HG03354 (cell line): ENCODE measurements around the gene MYO5B.
A peak's percentile ranks its signal among the peaks of the same experiment; 100 is the strongest.
"Not testable (repeated sequence)": the region's sequence is repeated elsewhere in the genome, so short reads cannot be mapped to it uniquely, and the experiment has no call there.

ENCODE experiments used
- ATAC-seq: cut with Tn5 transposase; IDR thresholded peaks from one replicate; pipeline ENCODE4 v1.9.1; 2021; ENCODE audit warnings: mild to moderate bottlenecking; ENCODE audit not compliant: unreplicated experiment, poor library complexity, severe bottlenecking

MYO5B gene

DNA sequence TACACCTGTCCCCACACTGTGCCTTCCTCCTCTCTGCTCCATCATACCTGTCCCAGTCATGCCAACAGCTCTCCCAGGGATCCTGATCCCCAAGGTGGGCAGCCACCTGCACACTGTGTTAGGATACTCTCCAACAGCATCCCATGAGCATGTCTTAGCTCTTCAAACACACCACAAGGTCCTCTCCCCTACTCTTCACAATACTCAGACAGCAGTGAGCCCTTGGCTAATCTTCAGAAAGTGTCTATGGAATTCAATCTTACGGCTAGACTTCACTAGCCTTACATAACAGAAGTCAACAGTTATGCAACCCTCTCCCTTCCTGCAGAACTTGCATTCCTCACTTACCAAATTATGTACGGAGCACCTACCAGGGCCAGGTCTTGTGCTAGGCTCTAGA lies 79.9 kb downstream of the MYO5B start:
- no peak for ATAC-seq

DNA sequence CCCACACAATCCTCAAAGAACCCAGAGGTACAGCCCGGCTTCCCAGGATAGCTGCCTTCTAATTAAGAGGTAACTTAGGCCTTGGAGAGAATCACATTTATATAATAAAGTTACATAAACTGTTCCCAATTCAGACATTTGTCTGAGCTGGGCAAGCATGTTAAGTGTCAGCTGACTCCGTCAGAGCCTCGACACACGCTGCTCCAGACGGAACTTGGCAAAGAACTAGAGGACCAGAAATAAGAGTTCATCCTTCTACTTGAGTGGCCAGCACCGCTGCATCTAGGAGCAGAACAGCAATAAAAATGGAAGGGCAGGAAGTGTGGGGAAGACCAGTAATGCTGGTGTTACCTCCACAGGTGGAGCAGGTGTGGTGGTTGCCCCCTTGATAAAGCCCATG lies 80.5 kb downstream of the MYO5B start:
- no peak for ATAC-seq

DNA sequence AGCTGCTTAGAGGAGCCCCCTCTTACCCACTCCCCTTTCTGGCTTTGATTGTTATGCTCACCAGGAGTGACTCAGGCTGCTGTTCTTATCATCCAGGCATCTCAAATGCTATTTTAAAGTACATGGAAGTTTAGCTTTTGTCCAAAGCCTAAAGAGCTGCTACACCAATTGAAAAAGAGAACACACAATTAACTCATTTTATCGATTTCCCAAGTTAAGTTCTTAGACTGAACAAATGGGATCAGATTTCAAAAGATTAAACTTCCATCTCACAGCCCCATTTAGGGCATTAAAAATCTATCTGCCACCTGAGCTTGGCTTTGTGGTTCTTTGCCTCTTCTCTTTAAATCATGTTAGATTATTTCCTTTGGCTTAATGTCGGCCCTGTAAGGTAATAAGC lies 81.2 kb downstream of the MYO5B start:
- no peak for ATAC-seq

DNA sequence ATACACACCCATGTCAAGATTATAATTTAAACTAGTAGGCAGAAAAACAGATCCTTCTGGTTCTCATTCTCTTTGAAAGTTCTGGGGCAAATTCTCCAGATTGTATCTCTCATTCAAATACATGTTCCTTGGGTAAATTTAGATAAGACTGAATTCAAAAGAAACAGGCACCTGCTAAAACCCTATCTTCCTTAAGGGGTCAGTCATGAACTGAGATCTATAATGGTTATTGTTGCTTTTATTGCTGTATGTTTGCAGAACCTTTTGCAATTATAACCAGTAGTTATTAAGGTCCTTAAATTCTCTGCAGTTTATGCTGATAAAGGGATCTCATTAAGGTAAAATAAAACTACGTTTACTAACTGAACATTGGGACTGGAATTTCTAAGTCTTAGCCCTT lies 83.5 kb downstream of the MYO5B start:
- no peak for ATAC-seq

DNA sequence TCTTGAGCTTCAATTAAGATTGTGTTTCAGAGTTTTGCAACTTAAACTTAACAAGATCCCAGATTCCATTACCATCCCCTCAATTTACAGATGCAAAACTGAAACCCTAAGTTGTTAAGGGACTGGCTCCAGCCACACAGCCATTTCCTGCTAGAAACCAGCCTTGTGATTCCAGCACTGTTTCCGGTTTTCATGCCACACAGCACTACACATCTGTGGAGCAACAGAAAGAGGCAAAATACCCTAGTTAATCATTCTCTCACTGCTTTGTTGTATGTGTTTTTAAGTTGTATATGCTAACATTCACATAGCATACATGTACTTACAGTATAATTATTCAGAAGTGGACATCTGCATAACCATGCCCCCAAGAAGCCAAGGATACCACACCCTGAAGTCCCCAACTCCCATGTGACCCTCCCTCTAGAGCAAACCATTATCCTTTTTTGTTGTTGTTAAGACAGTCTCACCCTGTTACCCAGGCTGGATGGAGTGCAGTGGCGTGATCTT lies 87.4 kb downstream of the MYO5B start:
- no peak for ATAC-seq

DNA sequence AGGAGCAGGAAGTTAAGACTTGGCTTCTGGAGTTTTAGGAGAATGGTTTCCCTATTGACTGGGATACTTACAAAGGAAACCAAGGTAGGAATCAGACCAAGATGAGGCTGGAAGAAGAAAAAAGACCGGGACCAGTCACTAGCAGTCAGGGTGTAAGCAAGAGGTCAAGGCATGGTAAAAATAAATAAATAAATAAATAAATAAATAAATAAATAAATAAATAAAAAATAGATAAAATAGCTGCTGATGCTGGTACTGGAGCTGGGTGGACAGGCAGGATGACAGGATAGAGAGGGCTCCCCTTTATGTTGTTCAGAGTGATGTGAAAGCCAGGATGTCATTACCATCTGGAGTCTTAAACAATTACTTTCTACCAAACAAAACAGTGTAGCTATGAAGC lies 89.9 kb downstream of the MYO5B start:
- no peak for ATAC-seq

DNA sequence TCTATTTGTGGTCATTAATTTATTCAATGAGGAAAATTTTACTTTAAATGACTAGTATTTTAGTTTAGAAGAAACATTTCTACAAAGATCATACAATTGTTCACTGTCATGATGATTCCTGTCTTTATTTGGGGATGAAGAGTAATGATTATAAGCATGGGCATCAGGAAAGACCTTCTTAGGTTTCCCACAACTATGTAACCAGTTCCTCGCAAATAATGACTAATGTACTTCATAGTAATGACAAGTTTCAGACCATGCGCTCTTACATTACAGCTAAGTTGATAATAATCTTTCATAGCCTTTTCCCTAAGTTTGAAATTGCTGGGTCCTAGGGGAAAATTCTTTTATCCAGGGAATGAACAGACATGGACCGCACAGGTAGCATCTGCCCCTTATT lies 90.5 kb downstream of the MYO5B start:
- no peak for ATAC-seq

DNA sequence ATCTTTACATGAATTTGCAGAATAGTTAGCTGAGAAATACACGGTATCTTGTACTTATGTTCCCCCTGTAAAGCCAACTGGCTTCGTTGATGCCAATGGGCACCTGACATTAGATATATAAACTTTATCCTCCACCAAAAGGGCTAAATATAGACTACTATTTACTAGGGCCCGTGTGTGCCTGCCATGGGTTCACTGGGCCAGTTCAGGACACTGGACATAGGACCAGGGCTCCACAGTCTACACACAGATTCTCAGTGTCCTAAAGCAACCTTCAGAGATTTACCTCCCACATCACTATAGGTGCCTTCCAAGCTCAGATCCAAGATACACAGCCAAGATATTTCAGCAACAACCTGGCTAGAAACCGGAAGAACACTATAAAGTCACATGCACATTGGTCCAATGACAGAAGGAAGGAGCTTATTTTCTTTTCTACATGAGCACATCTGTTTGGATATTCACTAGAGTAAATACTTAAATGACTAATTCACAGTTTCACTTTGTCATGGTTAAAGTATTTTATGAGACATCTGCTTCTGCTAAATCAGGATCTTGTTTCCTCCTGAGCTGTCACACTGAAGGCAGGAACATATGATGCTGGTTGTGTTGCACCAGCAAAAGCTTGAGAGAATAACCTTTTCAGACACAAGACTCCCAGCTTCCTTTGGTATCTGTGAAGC lies 95.1 kb downstream of the MYO5B start:
- ATAC-seq, result peak; percentile 90

DNA sequence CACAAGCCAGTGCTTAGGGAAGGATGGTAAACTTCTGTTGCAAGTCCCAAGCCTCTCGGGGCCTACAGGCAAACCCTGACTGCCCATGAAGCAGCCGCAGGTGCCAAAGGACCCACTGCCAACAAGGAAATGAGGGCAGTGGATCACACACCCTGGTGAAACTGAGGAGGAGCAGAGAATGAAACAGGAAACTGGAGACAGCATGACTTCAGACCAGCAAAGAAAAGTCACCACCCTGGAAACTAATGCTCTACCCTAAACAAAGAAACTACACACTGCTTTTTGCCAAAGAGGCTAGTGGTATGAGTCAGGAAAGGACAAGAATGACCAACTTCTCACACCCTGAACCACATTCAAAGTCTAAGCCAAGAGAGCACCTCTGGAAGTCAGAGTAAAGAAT lies 97.2 kb downstream of the MYO5B start:
- peak; percentile 48 for ATAC-seq

DNA sequence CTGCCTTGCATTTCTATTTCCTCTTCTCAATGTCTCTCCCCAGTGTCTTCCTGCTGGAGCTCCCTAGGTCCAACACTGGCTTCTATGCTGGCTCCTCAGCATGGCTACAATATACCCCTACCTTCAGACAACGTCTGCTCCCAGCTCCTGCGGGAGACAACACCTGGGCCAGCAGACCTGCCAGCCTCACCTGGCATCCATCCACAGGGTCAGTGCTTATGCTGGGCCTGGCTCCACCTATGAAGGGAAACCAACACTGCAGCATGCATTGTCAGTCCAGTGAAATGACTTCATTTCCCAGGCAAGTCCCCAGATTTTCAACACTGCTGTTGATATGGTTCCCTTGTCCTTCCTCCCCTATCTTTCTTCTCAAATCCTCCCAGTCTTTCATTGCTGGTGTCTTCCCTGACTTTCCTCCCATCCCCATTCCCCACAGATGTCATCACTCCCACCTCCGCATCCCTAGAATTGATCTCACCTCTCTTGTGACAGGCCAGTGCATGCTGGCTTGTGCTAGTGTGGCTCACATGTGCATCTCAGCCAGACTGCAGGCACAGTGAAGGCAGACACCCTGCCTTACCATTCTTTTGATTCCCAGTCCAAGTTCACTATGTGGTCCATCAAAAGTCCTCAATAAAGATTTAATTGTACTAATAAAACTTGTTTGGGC lies 98.0 kb downstream of the MYO5B start:
- ATAC-seq, result no peak

DNA sequence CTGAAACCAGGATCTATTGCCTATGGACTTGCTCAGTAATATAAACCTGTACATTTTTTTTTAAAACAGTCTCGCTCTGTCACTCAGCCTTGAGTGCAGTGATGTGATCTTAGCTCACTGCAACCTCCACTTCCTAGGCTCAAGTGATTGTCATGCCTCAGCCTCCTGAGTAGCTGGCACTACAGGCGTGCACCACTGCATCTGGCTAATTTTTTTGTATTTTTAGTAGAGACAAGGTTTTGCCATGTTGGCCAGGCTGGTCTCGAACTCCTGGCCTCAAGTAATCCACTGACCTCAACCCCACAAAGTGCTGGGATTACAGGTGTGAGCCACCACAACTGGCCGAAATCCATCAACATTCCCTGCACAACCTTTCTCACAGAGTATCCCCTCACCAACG lies 100.2 kb downstream of the MYO5B start:
- not testable (repeated sequence) for ATAC-seq

DNA sequence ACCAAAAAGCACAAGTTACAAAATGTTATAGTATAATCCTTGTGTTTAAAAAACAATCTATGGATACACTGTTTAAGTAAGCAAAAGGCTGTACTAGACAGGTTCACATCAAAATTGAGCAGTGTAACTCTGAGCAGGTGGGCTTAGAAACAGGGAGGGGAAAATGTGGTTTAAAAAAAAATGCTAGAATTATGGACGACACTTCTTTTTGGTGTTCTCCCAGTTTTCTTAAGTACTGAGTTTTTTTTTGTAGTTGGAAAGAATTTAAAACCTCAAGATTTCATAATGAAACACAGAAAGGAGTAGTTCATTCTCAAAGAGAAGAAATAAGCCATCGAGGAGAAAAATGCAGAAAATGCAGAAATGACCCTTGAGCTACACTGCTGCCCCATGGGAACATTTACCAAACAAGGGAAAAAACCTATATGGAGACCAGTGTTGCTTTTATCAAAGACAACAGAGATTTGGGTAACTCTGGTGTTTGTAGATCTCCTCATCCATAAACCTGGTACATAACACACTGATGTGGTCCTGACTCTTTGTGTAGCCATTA lies 100.7 kb downstream of the MYO5B start:
- ATAC-seq, result no peak

DNA sequence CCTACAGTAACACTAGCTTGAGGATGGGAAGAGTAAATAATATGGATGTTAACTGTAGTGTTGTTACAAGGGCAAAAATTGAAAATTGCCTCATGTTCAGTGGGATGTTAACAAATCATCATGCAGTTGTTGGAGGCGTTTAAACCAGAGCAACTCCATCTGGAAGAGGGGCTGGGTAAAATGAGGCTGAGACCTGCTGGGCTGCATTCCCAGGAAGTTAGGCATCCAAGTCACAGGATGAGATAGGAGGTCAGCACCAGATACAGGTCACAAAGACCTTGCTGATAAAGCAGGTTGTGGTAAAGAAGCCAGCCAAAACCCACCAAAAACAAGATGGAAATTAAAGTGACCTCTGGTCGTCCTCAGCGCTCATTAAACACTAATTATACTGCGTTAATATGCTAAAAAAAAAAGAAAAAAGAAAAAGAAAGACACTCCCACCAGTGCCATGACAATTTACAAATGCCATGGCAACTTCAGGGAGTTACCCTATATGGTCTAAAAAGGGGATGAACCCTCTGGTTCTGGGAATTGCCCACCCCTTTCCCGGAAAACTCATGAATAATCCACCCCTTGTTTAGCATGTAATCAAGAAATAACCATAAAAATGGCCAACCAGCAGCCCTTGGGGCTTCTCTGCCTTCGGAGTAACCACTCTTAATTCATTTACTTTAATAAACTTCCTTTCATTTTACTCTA lies 101.4 kb downstream of the MYO5B start:
- no peak for ATAC-seq

DNA sequence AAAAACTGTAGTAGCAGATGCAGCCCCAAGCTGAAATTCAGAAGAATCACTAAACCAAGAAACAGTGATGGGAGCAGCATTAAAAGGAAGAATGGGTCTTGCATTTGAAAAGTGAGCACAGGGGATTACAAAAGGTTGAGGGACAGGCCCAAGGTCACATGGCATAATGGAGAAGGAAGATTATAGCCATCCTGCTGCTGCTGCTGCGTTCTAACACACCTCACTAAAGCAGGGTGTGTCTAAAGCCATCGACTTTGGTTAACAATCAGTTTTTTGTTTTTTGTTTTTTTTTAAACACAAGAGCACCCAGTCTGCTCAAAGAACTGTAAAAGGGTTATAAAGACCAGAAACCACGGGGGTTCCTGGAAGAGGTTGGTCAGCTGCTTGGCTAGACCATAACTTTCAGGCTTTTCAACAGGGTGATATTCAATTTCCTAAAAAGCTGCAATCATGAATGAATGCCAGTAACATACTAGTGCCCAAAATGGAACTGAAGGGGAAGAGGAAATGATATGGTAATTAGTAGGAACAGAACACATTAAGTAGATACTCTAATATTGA lies 102.6 kb downstream of the MYO5B start:
- no peak for ATAC-seq

DNA sequence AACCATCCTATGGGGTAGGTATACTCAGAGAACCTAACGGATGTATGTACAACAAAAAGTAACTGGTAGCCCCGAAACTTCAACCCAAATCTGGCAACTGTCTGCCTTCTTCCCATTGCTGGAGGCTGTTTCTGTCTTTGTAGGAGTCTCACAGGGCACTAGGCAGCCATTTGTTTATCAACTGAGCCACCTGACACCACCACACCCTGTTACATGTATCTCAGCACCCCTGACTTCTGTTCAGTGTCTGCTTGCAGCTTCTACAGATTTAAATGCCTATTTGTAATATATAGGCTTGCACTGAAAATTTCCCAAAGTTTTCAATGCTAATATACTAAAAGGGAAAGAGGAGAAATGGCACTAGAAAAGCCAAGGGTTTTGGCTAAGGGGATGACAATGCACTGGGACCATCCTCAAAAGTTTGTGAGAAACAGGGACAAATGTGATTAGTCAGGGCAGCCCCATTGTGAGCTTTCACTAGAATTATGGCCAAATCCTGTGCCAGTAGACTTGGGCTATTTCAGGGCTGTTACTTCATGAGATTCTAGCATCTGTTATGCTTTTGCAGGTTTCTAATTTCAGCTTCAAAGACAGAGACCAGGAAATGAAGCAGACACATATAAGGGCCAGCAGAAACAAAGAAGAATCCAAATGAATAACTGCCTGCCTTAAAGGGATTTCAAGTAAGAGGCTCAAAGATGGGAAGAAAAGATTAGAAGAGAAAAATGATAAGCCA lies 103.3 kb downstream of the MYO5B start:
- no peak for ATAC-seq

DNA sequence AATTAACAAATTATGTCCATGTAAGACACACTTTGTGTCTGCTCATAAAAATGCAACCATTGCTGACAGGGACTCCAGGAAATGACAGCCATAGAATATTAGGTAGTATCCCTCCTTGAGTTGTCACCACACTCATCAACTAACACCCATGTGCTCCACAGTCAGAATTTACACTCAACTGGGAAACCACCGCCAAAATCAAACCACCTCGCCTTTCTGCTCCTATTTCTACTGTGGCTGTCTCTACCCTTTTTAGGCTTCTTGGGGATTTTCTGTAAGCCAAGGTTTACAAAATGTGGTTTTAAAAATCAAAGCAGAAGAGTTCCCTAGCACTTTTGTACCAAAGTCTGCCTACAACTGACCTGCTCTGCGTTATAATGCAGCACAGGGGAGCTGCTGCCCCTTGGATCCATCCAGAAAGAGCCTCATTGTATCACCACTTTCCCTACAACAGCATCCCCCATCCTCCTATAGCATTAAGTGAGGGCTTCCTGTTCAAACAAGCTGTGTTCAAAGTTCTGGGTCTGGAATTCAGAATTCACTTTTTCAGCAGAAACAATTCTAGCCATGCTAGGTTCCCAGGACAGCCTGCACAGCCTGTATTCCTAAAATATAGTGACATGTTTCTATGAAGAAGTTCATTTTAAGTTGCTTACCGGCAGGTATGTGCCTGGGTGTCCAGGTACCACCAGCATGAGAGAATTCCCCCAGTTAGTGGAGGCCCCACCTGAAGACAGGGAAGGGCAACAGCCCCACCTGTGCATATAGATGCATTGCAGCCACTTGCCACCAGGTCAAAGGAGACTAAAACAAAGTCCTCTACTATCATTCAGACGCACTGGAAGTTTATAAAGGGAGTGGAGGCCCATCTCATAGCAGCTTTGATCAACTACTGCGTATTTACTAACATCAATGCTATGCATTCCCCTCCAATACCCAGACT lies 104.3 kb downstream of the MYO5B start:
- no peak for ATAC-seq

DNA sequence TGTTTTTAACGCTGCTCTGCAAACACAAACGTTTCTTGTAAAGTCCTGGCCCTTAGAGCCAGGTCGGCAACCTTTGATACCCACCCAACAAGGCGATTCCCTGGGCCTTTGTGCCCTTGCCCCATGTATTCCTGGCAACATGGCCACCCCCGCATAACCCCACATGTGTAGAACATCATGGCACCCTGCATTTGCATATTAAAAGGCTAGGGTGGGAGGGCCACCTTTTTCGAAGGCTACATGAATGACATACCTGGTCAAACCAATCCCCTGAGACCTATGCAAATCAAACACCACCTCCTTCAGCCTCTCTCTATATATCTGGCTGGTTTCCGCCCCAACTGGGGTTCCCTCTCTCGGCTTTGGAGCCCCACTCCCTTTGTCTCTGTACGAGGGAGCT lies 105.2 kb downstream of the MYO5B start:
- ATAC-seq, result no peak

DNA sequence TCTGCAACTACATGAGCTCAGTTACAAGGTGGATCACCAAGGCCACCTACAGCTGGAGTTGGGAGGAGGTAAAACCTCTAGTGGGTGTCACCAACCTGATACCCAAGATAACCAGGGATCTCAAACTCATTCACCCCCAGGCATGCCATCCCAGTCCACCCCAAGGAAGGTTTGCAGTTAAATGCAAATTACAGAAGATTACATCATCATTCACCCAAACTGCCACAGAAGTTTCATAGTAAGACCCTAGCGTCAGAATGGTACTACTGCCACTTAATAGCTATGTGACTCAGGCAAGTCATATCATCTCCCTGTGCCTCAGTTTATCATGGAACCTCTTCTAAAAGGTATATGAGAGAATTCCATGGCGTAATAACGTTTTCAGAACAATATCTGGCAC lies 111.2 kb downstream of the MYO5B start:
- ATAC-seq, result no peak
